HUES64 (cell line): ENCODE results near the gene PIK3CD. TPM values are rescaled to one million over a fixed set of nuclear protein-coding genes. Genes with fewer than 3 reads are reported as not detected.

Experiments
- H3K27ac ChIP-seq: 2 replicates; pipeline ENCODE4 v1.7.0; 2013; ENCODE audit warnings: low read depth, low read length, inconsistent platforms
- H3K27me3 ChIP-seq: 2 replicates; pipeline ENCODE4 v1.6.1; 2013; ENCODE audit warnings: mild to moderate bottlenecking, low read length; ENCODE audit not compliant: insufficient read depth
- H3K36me3 ChIP-seq: 2 replicates; pipeline ENCODE4 v1.6.1; 2013; ENCODE audit warnings: mild to moderate bottlenecking, low read length; ENCODE audit not compliant: insufficient read depth
- H3K4me1 ChIP-seq: 2 replicates; pipeline ENCODE4 v1.6.1; 2013; ENCODE audit warnings: mild to moderate bottlenecking, low read length, moderate library complexity; ENCODE audit not compliant: insufficient read depth
- H3K4me3 ChIP-seq: 2 replicates; pipeline ENCODE4 v1.5.1; 2013; ENCODE audit warnings: mild to moderate bottlenecking, low read length, moderate library complexity
- H3K9ac ChIP-seq: 2 replicates; pipeline ENCODE4 v1.6.1; 2013; ENCODE audit warnings: mild to moderate bottlenecking, low read depth, low read length
- H3K9me3 ChIP-seq: 2 replicates; pipeline ENCODE4 v1.6.1; 2013; ENCODE audit warnings: low read depth, low read length; ENCODE audit not compliant: insufficient read depth
- WGBS: fragments of 150-250, 120-280 bp; methylation state at CpG from one replicate; pipeline ENCODE4 v1.1.7; 2013; ENCODE audit warnings: missing lambda C conversion rate; 5-methylcytosine and 5-hydroxymethylcytosine counted together
- polyA plus RNA-seq, 2 experiments: library from polyadenylated mRNA; stranded (reverse); fragments of 50-300 nt; gene quantifications; one replicate each; pipeline ENCODE4 v1.2.3, GENCODE V29; 2013

The PIK3CD gene
- polyA plus RNA-seq (2013, experiment 1 of 2): 6.1 TPM
- 6.1 TPM for polyA plus RNA-seq (2013, experiment 2 of 2)

- under 1% methylated on average over 94 of the region's 94 CpGs for WGBS
- Histone ChIP-seq H3K4me1 (peaks cover 2% of the 10 kb centered on the region; the same call in 1 of the 2 replicates), H3K27me3 (peaks cover 52% of the 10 kb centered on the region), H3K4me3 (peak within 1 kb of the TSS; percentile 65), H3K9ac (peak within 1 kb of the TSS; percentile 56), H3K36me3 (no peaks in the 10 kb centered on the region), H3K27ac (no peak within 1 kb of the TSS), H3K9me3 (no peaks in the 10 kb centered on the region)
Measured at GRCh38 chr1:9651565-9652378, at the start of gene PIK3CD. Gene PIK3CD (plus strand): TSS chr1:9651731. CDS start chr1:9710456, 58,725 bp downstream.

GRCh38 chr1:9601942-9602793, 49.4 kb upstream of the PIK3CD start:
- Histone ChIP-seq H3K36me3 (peaks cover 66% of the 10 kb centered on the region), H3K4me1 (no peaks in the 10 kb centered on the region), H3K27me3 (no peaks in the 10 kb centered on the region), H3K27ac (no peak overlapping the region), H3K9ac (no peak overlapping the region), H3K4me3 (no peak overlapping the region), H3K9me3 (no peaks in the 10 kb centered on the region)
- 96% methylated on average over 26 of the region's 26 CpGs for WGBS

- WGBS: 93% methylated on average over 9 of the region's 9 CpGs
- H3K27ac ChIP-seq: no peak overlapping the region
- H3K9ac ChIP-seq: no peak overlapping the region
- H3K27me3 ChIP-seq: no peaks in the 10 kb centered on the region
- peaks cover 60% of the 10 kb centered on the region for H3K36me3 ChIP-seq
- no peaks in the 10 kb centered on the region for H3K4me1 ChIP-seq
- no peak overlapping the region for H3K4me3 ChIP-seq
- no peaks in the 10 kb centered on the region for H3K9me3 ChIP-seq
Measured at GRCh38 chr1:9602794-9603167, 48.8 kb upstream of the PIK3CD start.

GRCh38 chr1:9603307-9603706, 48.2 kb upstream of the PIK3CD start:
- Histone ChIP-seq H3K4me3 (no peak overlapping the region), H3K36me3 (peaks cover 54% of the 10 kb centered on the region), H3K9ac (no peak overlapping the region), H3K9me3 (no peaks in the 10 kb centered on the region), H3K27me3 (no peaks in the 10 kb centered on the region), H3K27ac (no peak overlapping the region), H3K4me1 (no peaks in the 10 kb centered on the region)
- WGBS: 93% methylated on average over 14 of the region's 14 CpGs

- Histone ChIP-seq H3K4me1 (no peaks in the 10 kb centered on the region), H3K36me3 (peaks cover 50% of the 10 kb centered on the region), H3K9me3 (no peaks in the 10 kb centered on the region), H3K27ac (no peak overlapping the region), H3K27me3 (no peaks in the 10 kb centered on the region), H3K9ac (no peak overlapping the region), H3K4me3 (no peak overlapping the region)
- 94% methylated on average over 41 of the region's 42 CpGs for WGBS
Measured at GRCh38 chr1:9603766-9604753, 47.5 kb upstream of the PIK3CD start.

GRCh38 chr1:9604836-9605235, 46.7 kb upstream of the PIK3CD start:
- Histone ChIP-seq H3K9me3 (no peaks in the 10 kb centered on the region), H3K4me1 (no peaks in the 10 kb centered on the region), H3K9ac (no peak overlapping the region; the same call in 1 of the 2 replicates), H3K27me3 (no peaks in the 10 kb centered on the region), H3K27ac (no peak overlapping the region), H3K36me3 (peaks cover 56% of the 10 kb centered on the region), H3K4me3 (no peak overlapping the region)
- 95% methylated on average over 15 of the region's 15 CpGs for WGBS

- H3K36me3 ChIP-seq: peaks cover 53% of the 10 kb centered on the region
- 95% methylated on average over 13 of the region's 14 CpGs for WGBS
- H3K27me3 ChIP-seq: no peaks in the 10 kb centered on the region
- H3K9ac ChIP-seq: no peak overlapping the region
- H3K4me1 ChIP-seq: no peaks in the 10 kb centered on the region
- no peaks in the 10 kb centered on the region for H3K9me3 ChIP-seq
- no peak overlapping the region for H3K4me3 ChIP-seq
- no peak overlapping the region for H3K27ac ChIP-seq
Measured at GRCh38 chr1:9605946-9606455, 45.5 kb upstream of the PIK3CD start.

- 95% methylated on average over 21 of the region's 21 CpGs for WGBS
- Histone ChIP-seq H3K4me1 (no peaks in the 10 kb centered on the region), H3K9me3 (no peaks in the 10 kb centered on the region), H3K36me3 (peaks cover 53% of the 10 kb centered on the region), H3K4me3 (no peak overlapping the region), H3K27ac (no peak overlapping the region), H3K9ac (no peak overlapping the region), H3K27me3 (no peaks in the 10 kb centered on the region)
Measured at GRCh38 chr1:9606458-9606857, 45.1 kb upstream of the PIK3CD start.

GRCh38 chr1:9606948-9607347, 44.6 kb upstream of the PIK3CD start:
- Histone ChIP-seq H3K9me3 (no peaks in the 10 kb centered on the region), H3K36me3 (peaks cover 53% of the 10 kb centered on the region), H3K27me3 (no peaks in the 10 kb centered on the region), H3K9ac (no peak overlapping the region), H3K27ac (no peak overlapping the region), H3K4me3 (no peak overlapping the region), H3K4me1 (no peaks in the 10 kb centered on the region)
- WGBS: 96% methylated on average over 10 of the region's 10 CpGs

- no peaks in the 10 kb centered on the region for H3K9me3 ChIP-seq
- peaks cover 54% of the 10 kb centered on the region for H3K36me3 ChIP-seq
- H3K27me3 ChIP-seq: no peaks in the 10 kb centered on the region
- H3K4me3 ChIP-seq: no peak overlapping the region
- no peaks in the 10 kb centered on the region for H3K4me1 ChIP-seq
- H3K9ac ChIP-seq: no peak overlapping the region
- WGBS: 94% methylated on average over 19 of the region's 19 CpGs
- no peak overlapping the region for H3K27ac ChIP-seq
Measured at GRCh38 chr1:9607352-9607751, 44.2 kb upstream of the PIK3CD start.
